UCSD-AML1 (cell line): ENCODE data around the gene DSCAM.

Experiments used
- DNase-seq: peaks from one replicate; lab custom pipeline; 2025; ENCODE audit not compliant: unreplicated experiment; lab: John Stamatoyannopoulos, UW

Gene DSCAM

GRCh38 chr21:40618191-40618973, 228.6 kb downstream of the DSCAM start:
- no peak for DNase-seq

- no peak for DNase-seq
Measured at GRCh38 chr21:40616377-40616704, 230.6 kb downstream of the DSCAM start.

GRCh38 chr21:40615505-40616376, 231.2 kb downstream of the DSCAM start:
- no peak for DNase-seq

GRCh38 chr21:40613546-40614030, 233.4 kb downstream of the DSCAM start:
- DNase-seq: no peak

GRCh38 chr21:40610345-40610744, 236.6 kb downstream of the DSCAM start:
- DNase-seq: no peak

- no peak for DNase-seq
Measured at GRCh38 chr21:40606341-40606740, 240.6 kb downstream of the DSCAM start.

- no peak for DNase-seq
Measured at GRCh38 chr21:40605094-40605493, 241.9 kb downstream of the DSCAM start.

- no peak for DNase-seq
Measured at GRCh38 chr21:40603774-40604173, 243.2 kb downstream of the DSCAM start.

GRCh38 chr21:40602080-40602479, 244.9 kb downstream of the DSCAM start:
- DNase-seq: no peak

- no peak for DNase-seq
Measured at GRCh38 chr21:40595806-40596205, 251.2 kb downstream of the DSCAM start.

GRCh38 chr21:40587736-40588346, 259.1 kb downstream of the DSCAM start:
- DNase-seq: no peak

GRCh38 chr21:40586575-40586974, 260.4 kb downstream of the DSCAM start:
- no peak for DNase-seq

GRCh38 chr21:40577285-40578043, 269.5 kb downstream of the DSCAM start:
- no peak for DNase-seq

GRCh38 chr21:40575976-40576375, 271.0 kb downstream of the DSCAM start:
- no peak for DNase-seq

GRCh38 chr21:40569357-40569756, 277.6 kb downstream of the DSCAM start:
- DNase-seq: no peak

- DNase-seq: no peak
Measured at GRCh38 chr21:40568807-40569206, 278.2 kb downstream of the DSCAM start.

- DNase-seq: no peak
Measured at GRCh38 chr21:40567501-40567900, 279.5 kb downstream of the DSCAM start.

- DNase-seq: no peak
Measured at GRCh38 chr21:40566486-40566885, 280.5 kb downstream of the DSCAM start.

- no peak for DNase-seq
Measured at GRCh38 chr21:40564318-40564717, 282.6 kb downstream of the DSCAM start.

- DNase-seq: no peak
Measured at GRCh38 chr21:40563900-40564299, 283.1 kb downstream of the DSCAM start.
